ENCODE results near the gene ASIC4. TPM values are rescaled to one million over a fixed set of nuclear protein-coding genes. Genes with fewer than 3 reads are reported as not detected.

Gene ASIC4
- total and polyA plus RNA-seq, 2 of the 13 experiments (the other 11 are each of a cell fraction or from before 2014, with no cell fraction given): 0.03 TPM; not detected in 1

- Histone ChIP-seq H3K4me3 (replicated peaks in 1 of 3; ENCODE audit: insufficient read depth in 1 of 3, low read depth in 2 of 3, low read length in 3 of 3) (peak overlapping the region; percentile 90 to 95 (median 94); a peak in 5 of 6 replicates), H3K36me3 (replicated peaks in 1 of 2; ENCODE audit: control insufficient read depth in 1 of 2, insufficient read depth in 2 of 2, low read length in 2 of 2) (peaks cover 8 to 31% of the 10 kb centered on the region in 2 experiments), H3K27ac (ENCODE audit: extremely low read length, insufficient read depth, low read length) (no peak overlapping the region), H3K9me3 (ENCODE audit: low read length) (no peaks in the 10 kb centered on the region), H3K4me2 (ENCODE audit: low read depth, low read length) (peak overlapping the region; percentile 88), H3K9ac (ENCODE audit: insufficient read depth, low read depth, low read length) (peak overlapping the region; percentile 88; the same call in 1 of the 2 replicates), H3K4me1 (ENCODE audit: insufficient read depth, low read length) (peaks cover 62% of the 10 kb centered on the region), H4K20me1 (ENCODE audit: insufficient read depth, low read length) (no peaks in the 10 kb centered on the region), H3K79me2 (ENCODE audit: insufficient read depth, low read length) (peaks cover 21% of the 10 kb centered on the region), H2AFZ (ENCODE audit: low read length) (no peak overlapping the region), H3K27me3 (ENCODE audit: control insufficient read depth in 1 of 2, insufficient read depth in 2 of 2, low read length in 2 of 2) (no peaks in the 10 kb centered on the region)
- DNase-seq (ENCODE audit: low spot score) (no peak), ATAC-seq (no peak), FAIRE-seq (no peak)
- ChIA-PET POLR2A (interaction anchor here (1.5 to 3.2 kb wide), 2 partner anchors 17 to 28 kb away, joined by 3 to 150 read pairs; partner anchors contain the start of gene STK11IP), CTCF (ENCODE audit: low intra/inter-chr PET ratio, low total read pairs) (interaction anchor here (2.9 kb wide), 1 partner anchor 73 kb away, joined by 13 read pairs; no protein-coding TSS in a partner anchor)
- intact Hi-C loops (cut with micrococcal nuclease; ENCODE audit: unreplicated experiment) (no loop called here), in situ Hi-C loops (cut with HindIII; ENCODE audit: extremely low pct_ligation_motif_present, low pct_unique_long_range_greater_than_20kb) (no loop called here)
- TF ChIP-seq KAT7 (CRISPR knock-in tag; IDR thresholded peaks at IDR 0.05; ENCODE audit: borderline replicate concordance): no peak
- TF ChIP-seq ZSCAN21 (CRISPR knock-in tag; IDR thresholded peaks at IDR 0.05; ENCODE audit: borderline replicate concordance): no peak
- TF ChIP-seq TFE3 (CRISPR knock-in tag; IDR thresholded peaks at IDR 0.05): no peak
- TF ChIP-seq MAFF (IDR thresholded peaks at IDR 0.05; ENCODE audit: low read depth, low read length): peak; percentile 74
- TF ChIP-seq SMARCE1 (IDR thresholded peaks at IDR 0.05; ENCODE audit: borderline replicate concordance): no peak
- no peak for TF ChIP-seq ZBTB40 (IDR thresholded peaks at IDR 0.05)
- TF ChIP-seq ZBTB40 (CRISPR knock-in tag; IDR thresholded peaks at IDR 0.05): no peak
- peak; percentile 83 to 84 for TF ChIP-seq MAFK (conservative IDR thresholded peaks at IDR 0.05 in 1 of 2, IDR thresholded peaks at IDR 0.05 in 1 of 2; ENCODE audit: low read length in 2 of 2)
- TF ChIP-seq GPBP1L1 (CRISPR knock-in tag; IDR thresholded peaks at IDR 0.05): no peak
- TF ChIP-seq HNF1B (CRISPR knock-in tag; IDR thresholded peaks at IDR 0.05): 0 out of 2 replicates have a peak, but pooled peaks have one; percentile 17
- 88% methylated on average over 6 of the region's 6 CpGs for WGBS (ENCODE audit: low lambda C conversion rate)
- no TSS peak for BruUV-seq (replicated peaks)
Observed at GRCh38 chr2:219569635-219570034, 55.4 kb downstream of the ASIC4 start.

Measured in HepG2 (cell line).